ENCODE measurements around the gene KIF5B.
"Not testable (repeated sequence)": the region's sequence is repeated elsewhere in the genome, so short reads cannot be mapped to it uniquely, and the experiment has no call there.

Gene KIF5B

DNA sequence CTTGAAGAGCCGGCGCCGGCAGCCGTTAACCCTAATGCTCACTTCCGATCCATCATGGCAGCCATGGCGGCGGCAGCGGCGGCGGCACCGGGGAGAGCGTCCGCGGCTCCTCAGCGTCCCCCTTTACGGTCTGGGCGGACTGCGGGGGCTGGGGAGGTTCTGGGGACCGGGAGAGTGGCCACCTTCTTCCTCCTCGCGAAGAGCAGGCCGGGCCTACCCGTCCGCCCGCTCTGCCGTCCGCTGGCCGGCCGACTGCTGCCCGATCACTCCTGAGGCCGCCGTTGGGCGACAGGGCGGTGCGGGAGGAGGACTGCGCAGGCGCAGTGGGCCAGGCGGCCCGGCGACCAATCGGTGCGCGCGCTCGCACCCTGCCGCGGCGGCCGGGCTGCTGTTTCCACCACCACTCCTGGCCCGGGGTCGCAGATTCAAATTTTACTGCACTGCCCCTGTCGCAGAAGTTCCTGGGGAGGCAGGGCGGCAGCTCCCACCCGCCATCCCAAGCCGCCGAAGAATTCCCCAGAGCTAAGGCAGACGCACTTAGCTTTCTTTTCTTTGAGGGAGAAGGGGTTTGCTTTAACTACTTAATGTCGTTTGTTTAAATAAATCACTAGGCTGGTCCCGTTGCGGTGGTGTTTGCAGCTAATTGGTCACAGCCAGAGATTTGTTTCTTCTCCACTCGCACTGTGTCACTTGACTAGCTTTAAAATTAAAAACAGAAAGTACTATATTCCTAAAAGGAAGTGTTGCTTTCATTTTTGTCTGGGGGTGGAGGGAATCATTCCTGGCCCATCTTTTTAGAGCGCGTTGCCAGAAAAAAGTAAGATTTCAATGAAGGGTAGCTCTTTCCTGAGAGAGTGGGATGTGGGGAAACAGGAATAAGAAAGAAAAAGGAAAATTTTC is at the start of gene KIF5B:
Gene KIF5B (minus strand): TSS at position 290 of the 900 bp plus-strand sequence. CDS start 452 bp downstream, outside the sequence.
- DNase-seq: peak; percentile 95

DNA sequence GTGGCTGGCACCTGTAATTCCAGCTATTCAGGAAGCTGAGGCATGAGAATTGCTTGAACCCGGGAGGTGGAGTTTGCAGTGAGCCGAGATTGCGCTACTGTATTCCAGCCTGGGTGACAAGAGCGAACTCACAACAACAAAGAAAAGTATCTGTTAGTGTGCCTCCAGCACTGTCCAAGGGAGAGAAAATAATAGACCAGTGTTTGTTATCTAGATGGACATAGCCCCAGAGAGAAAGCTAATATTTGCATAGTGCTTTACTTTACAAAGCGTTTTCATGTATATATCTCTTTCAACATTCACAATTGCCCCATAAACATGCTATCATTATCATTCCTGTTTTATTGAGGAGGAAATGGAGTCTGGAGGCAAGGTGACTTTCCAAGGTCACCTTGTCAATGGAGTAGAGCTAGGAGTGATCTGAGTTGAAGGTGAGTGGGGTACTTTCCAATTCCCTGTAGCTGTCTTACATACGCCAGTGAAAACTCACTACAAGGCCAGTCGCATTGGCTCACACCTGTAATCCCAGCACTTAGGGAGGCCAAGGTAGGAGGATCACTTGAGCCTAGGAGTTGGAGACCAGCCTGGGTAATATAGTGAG is 49.7 kb upstream of the KIF5B start:
- no peak for DNase-seq

GRCh38 chr10:32104622-32105509 is 48.6 kb upstream of the KIF5B start:
- DNase-seq: no peak

- no peak for DNase-seq
Observed at GRCh38 chr10:32104181-32104580, 48.0 kb upstream of the KIF5B start.

GRCh38 chr10:32103721-32104120 is 47.5 kb upstream of the KIF5B start:
- no peak for DNase-seq

- not testable (repeated sequence) for DNase-seq
Observed at GRCh38 chr10:32098566-32099259, 42.5 kb upstream of the KIF5B start.

DNA sequence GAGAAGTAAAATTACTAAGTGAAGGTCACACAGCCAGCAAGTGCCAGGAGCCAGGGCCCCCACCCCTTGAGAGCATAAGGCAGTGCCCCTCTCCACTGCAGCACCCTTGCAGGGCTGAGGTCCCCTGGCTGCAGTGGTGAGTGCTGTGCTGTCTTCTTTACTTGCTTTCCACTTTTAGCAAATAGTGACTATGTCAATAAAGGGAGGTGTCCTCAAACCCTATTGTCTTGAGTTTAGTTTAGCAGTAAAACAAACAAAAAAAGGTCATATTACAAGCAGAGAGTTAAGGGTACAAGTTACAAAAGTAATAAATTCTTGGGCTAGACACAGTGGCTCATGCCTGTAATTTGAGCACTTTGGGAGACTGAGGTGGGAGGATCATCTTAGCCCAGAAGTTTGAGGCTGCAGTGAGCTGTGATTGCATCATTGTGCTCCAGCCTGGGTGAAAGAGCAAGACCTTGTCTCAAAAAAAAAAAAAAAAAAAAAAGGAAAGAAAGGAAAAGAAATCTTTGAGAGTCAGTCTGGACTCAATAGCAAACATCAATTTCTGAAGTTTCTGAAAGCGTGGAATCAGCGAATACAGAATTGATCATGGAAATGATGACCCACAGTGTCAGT is 39.0 kb upstream of the KIF5B start:
- no peak for DNase-seq

DNA sequence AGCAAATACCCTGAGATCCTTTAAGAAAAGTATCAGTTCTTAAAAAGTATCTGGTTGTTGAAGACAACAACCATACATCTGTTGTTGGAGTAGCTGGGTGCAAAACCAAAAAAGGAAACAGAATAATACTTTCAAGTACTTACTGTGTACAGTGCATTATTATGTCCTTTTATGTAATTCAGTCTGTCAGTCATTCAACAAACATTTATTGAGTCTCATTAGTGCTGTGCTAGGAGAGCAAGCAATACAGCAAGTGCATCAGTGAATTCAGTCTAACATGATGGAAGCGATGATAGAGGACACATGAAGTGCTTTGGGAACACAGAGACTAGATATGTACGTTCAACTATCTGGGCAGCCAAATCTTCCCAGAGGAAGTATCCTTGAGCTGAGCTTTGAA is 37.4 kb upstream of the KIF5B start:
- DNase-seq: no peak

DNA sequence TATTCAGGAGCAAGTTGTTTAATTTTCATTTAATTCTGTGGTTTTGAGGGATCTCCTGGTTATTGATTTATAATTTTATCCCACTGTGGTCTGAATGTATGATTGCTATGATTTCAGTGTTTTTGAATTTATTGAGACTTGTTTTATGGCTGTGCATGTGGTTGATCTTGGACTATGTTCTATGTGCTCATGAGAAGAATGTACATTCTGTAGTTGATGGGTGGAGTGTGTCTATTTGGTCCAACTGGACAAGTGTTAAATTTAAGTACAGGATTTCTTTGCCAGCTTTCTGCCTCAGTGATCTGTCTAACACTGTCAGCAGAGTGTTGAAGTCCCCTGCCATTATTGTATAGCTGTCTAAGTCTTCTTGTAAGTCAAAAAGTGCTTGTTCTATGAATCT is 34.8 kb upstream of the KIF5B start:
- no peak for DNase-seq

GRCh38 chr10:32084185-32084851 is 28.1 kb upstream of the KIF5B start:
- DNase-seq: no peak

- no peak for DNase-seq
Observed at GRCh38 chr10:32077896-32078485, 21.8 kb upstream of the KIF5B start.

DNA sequence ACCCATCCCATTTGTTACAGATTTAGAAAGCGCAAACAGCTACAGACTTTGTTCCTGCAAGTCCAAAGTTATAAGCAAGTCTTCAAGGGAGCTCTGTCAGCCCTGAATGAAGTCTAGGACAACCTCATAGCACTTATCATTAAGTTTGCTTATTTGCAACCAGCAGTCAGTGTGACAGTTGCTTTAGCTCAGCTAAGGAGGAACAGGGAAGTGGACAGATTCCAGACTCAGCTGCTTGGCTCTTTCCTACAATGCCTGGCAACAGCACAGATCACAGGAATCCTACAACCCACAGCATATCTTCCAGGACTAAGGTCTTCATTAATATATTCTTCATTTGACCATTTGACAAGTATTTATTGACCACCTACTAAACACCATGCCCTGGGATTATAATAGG is 17.4 kb upstream of the KIF5B start:
- DNase-seq: no peak

DNA sequence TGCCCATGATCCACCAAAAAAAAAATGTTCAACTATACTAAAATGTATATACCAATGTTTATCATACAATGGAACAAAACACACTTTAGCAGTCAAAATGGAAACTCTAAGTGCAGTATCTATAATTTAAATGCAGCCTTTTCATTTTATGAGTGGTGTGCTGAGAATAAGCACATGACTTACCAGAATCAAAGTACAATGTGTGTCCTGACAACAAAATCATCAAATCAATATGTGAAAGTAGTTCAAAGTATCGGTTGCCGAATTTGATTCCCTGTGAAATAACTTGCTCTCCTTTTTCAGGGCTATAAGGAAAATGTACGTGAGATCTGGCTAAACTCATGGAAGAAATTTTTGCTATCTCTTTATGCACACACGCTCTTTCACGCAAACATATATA is 16.9 kb upstream of the KIF5B start:
- no peak for DNase-seq

DNA sequence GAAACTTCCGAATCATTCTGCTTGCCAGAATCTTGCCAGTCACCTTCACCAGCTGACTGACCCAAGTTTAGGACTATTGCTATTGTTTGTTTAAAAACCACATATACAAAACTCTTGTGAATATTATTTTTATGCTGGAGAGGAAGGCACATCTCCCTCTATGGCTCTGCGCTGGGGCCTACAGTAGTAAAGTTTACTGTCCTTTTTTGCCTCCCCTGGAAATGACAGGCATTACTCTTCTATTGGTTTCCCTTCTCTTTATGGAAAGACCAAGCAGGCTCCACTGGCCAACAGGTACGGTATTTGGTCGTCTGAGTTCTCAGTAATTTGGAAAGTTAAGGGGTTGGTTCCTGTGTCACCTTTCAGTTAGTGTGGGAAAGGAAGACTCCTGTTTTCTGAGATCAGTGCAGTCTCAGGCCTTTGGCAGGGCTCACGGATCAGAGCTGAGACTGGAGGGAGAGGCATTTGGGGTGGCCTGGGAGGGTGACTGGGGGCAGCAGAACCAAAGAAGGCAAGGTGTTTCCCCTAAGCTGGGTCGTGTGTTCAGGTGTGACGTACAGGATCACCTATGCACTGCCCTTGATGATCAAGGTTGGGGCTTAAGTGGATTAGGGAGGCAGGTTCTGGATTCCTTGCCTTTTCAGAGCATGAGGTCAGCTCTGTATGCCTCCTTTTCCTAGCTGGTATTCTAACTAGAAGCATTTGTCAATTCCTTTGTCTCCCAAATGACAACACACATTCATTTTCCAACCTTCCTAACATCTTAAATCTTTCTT is 16.0 kb upstream of the KIF5B start:
- no peak for DNase-seq

DNA sequence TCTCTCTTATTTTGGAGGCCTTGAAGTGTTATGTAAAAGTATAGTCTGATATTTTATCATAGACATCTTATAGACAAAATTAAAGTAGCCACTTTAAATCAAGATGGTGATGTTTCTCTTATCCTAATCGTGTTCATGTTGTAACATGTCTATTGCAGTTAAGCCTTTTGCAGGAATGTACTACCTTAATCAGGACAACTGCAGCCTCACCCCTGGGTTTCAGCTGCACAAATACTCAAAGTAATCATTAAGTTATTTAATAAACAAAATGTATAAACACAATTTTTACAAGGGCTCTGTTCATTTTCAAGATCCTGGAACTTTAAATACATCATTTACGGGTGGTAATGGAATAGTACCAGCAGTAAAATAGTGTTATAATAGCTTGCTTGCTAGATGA is 14.4 kb upstream of the KIF5B start:
- no peak for DNase-seq

GRCh38 chr10:32068569-32068968 is 12.3 kb upstream of the KIF5B start:
- DNase-seq: no peak

DNA sequence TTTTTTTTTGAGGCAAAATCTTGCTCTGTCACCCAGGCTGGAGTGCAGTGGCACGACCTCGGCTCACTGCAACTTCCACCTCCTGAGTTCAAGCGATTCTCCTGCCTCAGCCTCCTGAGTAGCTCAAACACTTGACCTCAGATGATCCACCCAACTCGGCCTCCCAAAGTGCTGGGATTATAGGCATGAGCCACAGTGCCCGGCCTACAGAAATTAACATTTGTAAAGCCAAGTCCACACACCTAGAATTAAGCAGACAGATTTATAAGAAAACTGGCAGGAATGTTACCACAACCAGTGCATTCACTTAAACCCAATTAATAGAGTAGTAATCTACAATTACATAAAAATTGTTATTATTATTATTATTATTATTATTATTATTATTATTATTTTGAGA is 11.7 kb upstream of the KIF5B start:
- not testable (repeated sequence) for DNase-seq

- DNase-seq: no peak
Observed at GRCh38 chr10:32065856-32066255, 9.6 kb upstream of the KIF5B start.

- no peak for DNase-seq
Observed at GRCh38 chr10:32061440-32061839, 5.2 kb upstream of the KIF5B start.

DNA sequence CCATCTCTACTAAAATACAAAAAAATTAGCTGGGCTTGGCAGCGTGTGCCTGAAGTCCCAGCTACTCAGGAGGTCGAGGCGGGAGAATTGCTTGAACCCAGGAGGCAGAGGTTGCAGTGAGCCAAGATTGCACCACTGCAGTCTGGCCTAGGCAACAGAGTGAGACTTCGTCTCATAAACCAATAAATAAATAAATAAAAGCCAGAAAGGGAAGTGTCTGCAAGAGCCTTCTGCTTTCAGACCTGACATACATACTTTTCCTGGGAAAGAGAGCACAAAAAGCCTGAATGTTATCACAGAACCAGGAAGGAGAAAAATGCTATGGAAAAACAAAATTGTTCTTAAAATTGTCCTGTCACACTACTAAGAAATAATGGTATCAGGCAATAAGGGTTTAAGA is 4.1 kb upstream of the KIF5B start:
- DNase-seq: no peak

DNA sequence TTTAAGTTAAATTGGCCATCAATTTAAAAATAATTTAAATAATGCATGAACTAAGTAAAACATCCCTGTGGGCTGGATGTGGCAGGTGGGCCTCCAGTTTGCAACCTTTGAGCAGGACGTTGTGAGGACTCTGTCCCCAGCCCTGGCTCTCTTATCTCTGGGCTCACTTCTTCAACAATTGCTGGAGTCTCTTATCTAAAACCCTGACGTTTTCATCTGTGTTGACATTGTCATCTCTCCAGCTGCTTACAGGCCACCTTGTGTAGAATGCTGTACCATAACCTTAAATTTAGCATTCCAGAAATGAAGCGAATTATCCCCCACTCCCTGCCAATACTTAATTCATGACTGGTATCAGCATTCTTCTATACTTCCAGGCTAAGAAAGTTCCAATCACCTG is 3.2 kb upstream of the KIF5B start:
- DNase-seq: no peak
